ENCODE data around the gene RCHY1.

RCHY1 gene

GRCh38 chr4:75505630-75506029, 8.6 kb downstream of the RCHY1 start:
- Histone ChIP-seq H3K4me2 (ENCODE audit: low read length) (no peak overlapping the region), H3K27ac (ENCODE audit: low read depth, low read length, poor library complexity, severe bottlenecking) (no peak overlapping the region), H3K4me1 (ENCODE audit: insufficient read depth, low read length, severe bottlenecking) (no peaks in the 10 kb centered on the region), H4K20me1 (ENCODE audit: insufficient read depth, low read length) (no peaks in the 10 kb centered on the region), H3K79me2 (ENCODE audit: insufficient read depth, low read length) (peaks cover 20% of the 10 kb centered on the region), H2AFZ (ENCODE audit: low read length) (no peak overlapping the region), H3K9ac (ENCODE audit: low read length) (no peak overlapping the region), H3K4me3 (ENCODE audit: low read depth, low read length, poor library complexity, severe bottlenecking) (no peak overlapping the region), H3K36me3 (ENCODE audit: insufficient read depth, low read length) (peaks cover 80% of the 10 kb centered on the region), H3K9me2 (ENCODE audit: low read depth, low read length) (no peaks in the 10 kb centered on the region), H3K9me3 (ENCODE audit: low read length) (no peaks in the 10 kb centered on the region), H3F3A (ENCODE audit: insufficient read depth, low read length) (no peaks in the 10 kb centered on the region), H3K27me3 (ENCODE audit: insufficient read depth, low read length) (no peaks in the 10 kb centered on the region)
- TF ChIP-seq CTCF (IDR thresholded peaks at IDR 0.05; ENCODE audit: low read length) = no peak
- no peak for TF ChIP-seq EZH2 (IDR thresholded peaks at IDR 0.05; ENCODE audit: borderline replicate concordance, low read length)

GRCh38 chr4:75502671-75503070, 11.5 kb downstream of the RCHY1 start:
- TF ChIP-seq CTCF (IDR thresholded peaks at IDR 0.05; ENCODE audit: low read length) = no peak
- TF ChIP-seq EZH2 (IDR thresholded peaks at IDR 0.05; ENCODE audit: borderline replicate concordance, low read length) = no peak
- Histone ChIP-seq H3K4me1 (ENCODE audit: insufficient read depth, low read length, severe bottlenecking) (no peaks in the 10 kb centered on the region), H3K27ac (ENCODE audit: low read depth, low read length, poor library complexity, severe bottlenecking) (no peak overlapping the region), H3K9me3 (ENCODE audit: low read length) (peaks cover 9% of the 10 kb centered on the region; the same call in 1 of the 2 replicates), H3F3A (ENCODE audit: insufficient read depth, low read length) (no peaks in the 10 kb centered on the region), H3K9me2 (ENCODE audit: low read depth, low read length) (no peaks in the 10 kb centered on the region), H2AFZ (ENCODE audit: low read length) (no peak overlapping the region), H3K4me3 (ENCODE audit: low read depth, low read length, poor library complexity, severe bottlenecking) (no peak overlapping the region), H3K27me3 (ENCODE audit: insufficient read depth, low read length) (no peaks in the 10 kb centered on the region), H3K36me3 (ENCODE audit: insufficient read depth, low read length) (peaks cover 83% of the 10 kb centered on the region), H3K4me2 (ENCODE audit: low read length) (no peak overlapping the region), H3K79me2 (ENCODE audit: insufficient read depth, low read length) (0 out of 2 replicates have a peak, but pooled peaks cover 12% of the 10 kb centered on the region), H3K9ac (ENCODE audit: low read length) (no peak overlapping the region), H4K20me1 (ENCODE audit: insufficient read depth, low read length) (no peaks in the 10 kb centered on the region)

- H2AFZ ChIP-seq (ENCODE audit: low read length) = no peak overlapping the region
- H3K4me1 ChIP-seq (ENCODE audit: insufficient read depth, low read length, severe bottlenecking) = no peaks in the 10 kb centered on the region
- no peak for TF ChIP-seq EZH2 (IDR thresholded peaks at IDR 0.05; ENCODE audit: borderline replicate concordance, low read length)
- TF ChIP-seq CTCF (IDR thresholded peaks at IDR 0.05; ENCODE audit: low read length) = no peak
- no peak overlapping the region for H3K27ac ChIP-seq (ENCODE audit: low read depth, low read length, poor library complexity, severe bottlenecking)
- H3K9me2 ChIP-seq (ENCODE audit: low read depth, low read length) = no peaks in the 10 kb centered on the region
- H3K9ac ChIP-seq (ENCODE audit: low read length) = no peak overlapping the region
- peaks cover 9% of the 10 kb centered on the region; the same call in 1 of the 2 replicates for H3K9me3 ChIP-seq (ENCODE audit: low read length)
- no peaks in the 10 kb centered on the region for H4K20me1 ChIP-seq (ENCODE audit: insufficient read depth, low read length)
- peaks cover 80% of the 10 kb centered on the region for H3K36me3 ChIP-seq (ENCODE audit: insufficient read depth, low read length)
- no peak overlapping the region for H3K4me3 ChIP-seq (ENCODE audit: low read depth, low read length, poor library complexity, severe bottlenecking)
- no peaks in the 10 kb centered on the region for H3K27me3 ChIP-seq (ENCODE audit: insufficient read depth, low read length)
- 0 out of 2 replicates have a peak, but pooled peaks cover 12% of the 10 kb centered on the region for H3K79me2 ChIP-seq (ENCODE audit: insufficient read depth, low read length)
- H3F3A ChIP-seq (ENCODE audit: insufficient read depth, low read length) = no peaks in the 10 kb centered on the region
- no peak overlapping the region for H3K4me2 ChIP-seq (ENCODE audit: low read length)
Measured at GRCh38 chr4:75499900-75500299, 14.3 kb downstream of the RCHY1 start.
